ENCODE results near the gene AFF4. TPM values are rescaled to one million over a fixed set of nuclear protein-coding genes. Genes with fewer than 3 reads are reported as not detected.
"Not testable (repeated sequence)": the region's sequence is repeated elsewhere in the genome, so short reads cannot be mapped to it uniquely, and the experiment has no call there.

AFF4 gene
- 10 to 100 TPM; 33.9 to 40.0 TPM for total RNA-seq

GRCh38 chr5:132963171-132964104 is at the start of gene AFF4:
AFF4 (minus strand) TSS chr5:132963634; CDS start chr5:132937189, 26,445 bp downstream.
- DNase-seq, result peak; percentile 87
- Mint-ChIP-seq H3K27ac (peak within 1 kb of the TSS; percentile 99), H3K4me3 (peak within 1 kb of the TSS; percentile 95), H3K36me3 (ENCODE audit: low read depth) (peaks cover 18% of the 10 kb centered on the region), H3K27me3 (no peaks in the 10 kb centered on the region), H3K9me3 (no peaks in the 10 kb centered on the region), H3K4me1 (peaks cover 23% of the 10 kb centered on the region)
- CTCF ChIA-PET, result interaction anchor here (0.6 to 1.7 kb wide), 5 partner anchors 9 to 102 kb away, joined by 3 to 5 read pairs (median 4); no protein-coding TSS in a partner anchor
- POLR2A ChIA-PET, result interaction anchor here (0.6 to 0.7 kb wide), 3 partner anchors 22 to 88 kb away, joined by 4 to 10 read pairs (median 5); partner anchors contain the start of gene HSPA4

GRCh38 chr5:133008455-133008854 is 45.0 kb upstream of the AFF4 start:
- H3K9me3 Mint-ChIP-seq, H3K27me3 Mint-ChIP-seq, H3K4me3 Mint-ChIP-seq, H3K27ac Mint-ChIP-seq, CTCF ChIA-PET, POLR2A ChIA-PET, DNase-seq, H3K4me1 Mint-ChIP-seq: not testable (repeated sequence)
- peaks cover 16% of the 10 kb centered on the region for H3K36me3 Mint-ChIP-seq (ENCODE audit: low read depth)

GRCh38 chr5:133006653-133007052 is 43.2 kb upstream of the AFF4 start:
- DNase-seq, result no peak
- Mint-ChIP-seq H3K4me3 (no peak overlapping the region), H3K27ac (no peak overlapping the region), H3K36me3 (ENCODE audit: low read depth) (peaks cover 20% of the 10 kb centered on the region), H3K9me3 (no peaks in the 10 kb centered on the region), H3K4me1 (no peaks in the 10 kb centered on the region), H3K27me3 (no peaks in the 10 kb centered on the region)
- ChIA-PET CTCF (interaction anchor here (0.6 kb wide), 1 partner anchor 193 kb away, joined by 3 read pairs; the partner anchor contains the start of gene SOWAHA), POLR2A (no interaction called here)

GRCh38 chr5:132999246-132999645 is 35.8 kb upstream of the AFF4 start:
- H3K36me3 Mint-ChIP-seq (ENCODE audit: low read depth), result peaks cover 17% of the 10 kb centered on the region
- ChIA-PET CTCF (interaction anchor here (1.0 to 1.8 kb wide), 2 partner anchors 8 to 26 kb away, joined by 3 to 4 read pairs; partner anchors contain the start of gene ZCCHC10), POLR2A (no interaction called here)
- no peaks in the 10 kb centered on the region for H3K9me3 Mint-ChIP-seq
- no peaks in the 10 kb centered on the region for H3K27me3 Mint-ChIP-seq
- peak overlapping the region; percentile 12 for H3K27ac Mint-ChIP-seq
- H3K4me3 Mint-ChIP-seq, result no peak overlapping the region
- peaks cover 1% of the 10 kb centered on the region for H3K4me1 Mint-ChIP-seq
- no peak for DNase-seq

GRCh38 chr5:132998556-132998955 is 35.1 kb upstream of the AFF4 start:
- POLR2A ChIA-PET, result no interaction called here
- H3K4me1 Mint-ChIP-seq, result peaks cover 3% of the 10 kb centered on the region

GRCh38 chr5:132996307-132996706 is 32.9 kb upstream of the AFF4 start:
- no peak for DNase-seq
- POLR2A ChIA-PET, result no interaction called here
- peaks cover 9% of the 10 kb centered on the region for H3K36me3 Mint-ChIP-seq (ENCODE audit: low read depth)
- H3K9me3 Mint-ChIP-seq, result no peaks in the 10 kb centered on the region
- peaks cover 3% of the 10 kb centered on the region for H3K4me1 Mint-ChIP-seq
- H3K27me3 Mint-ChIP-seq, result no peaks in the 10 kb centered on the region
- H3K4me3 Mint-ChIP-seq, result no peak overlapping the region
- CTCF ChIA-PET, result no interaction called here
- no peak overlapping the region for H3K27ac Mint-ChIP-seq

More at GRCh38 chr5:132998556-132998955, 35.1 kb upstream of the AFF4 start:
- CTCF ChIA-PET, result interaction anchor here (1.8 kb wide), 1 partner anchor 27 kb away, joined by 4 read pairs; the partner anchor contains the start of gene ZCCHC10
- Mint-ChIP-seq H3K4me3 (no peak overlapping the region), H3K36me3 (ENCODE audit: low read depth) (peaks cover 17% of the 10 kb centered on the region), H3K27ac (no peak overlapping the region), H3K27me3 (no peaks in the 10 kb centered on the region), H3K9me3 (no peaks in the 10 kb centered on the region)
- no peak for DNase-seq

GRCh38 chr5:132987531-132988408 is 24.3 kb upstream of the AFF4 start:
- ChIA-PET POLR2A (no interaction called here), CTCF (no interaction called here)
- Mint-ChIP-seq H3K27ac (no peak overlapping the region), H3K4me1 (no peaks in the 10 kb centered on the region), H3K36me3 (ENCODE audit: low read depth) (no peaks in the 10 kb centered on the region), H3K9me3 (no peaks in the 10 kb centered on the region), H3K4me3 (no peak overlapping the region), H3K27me3 (peaks cover 3% of the 10 kb centered on the region)
- no peak for DNase-seq

- H3K27ac Mint-ChIP-seq; CTCF ChIA-PET; H3K36me3 Mint-ChIP-seq (ENCODE audit: low read depth); H3K4me1 Mint-ChIP-seq; DNase-seq; H3K9me3 Mint-ChIP-seq; H3K4me3 Mint-ChIP-seq; POLR2A ChIA-PET; H3K27me3 Mint-ChIP-seq: not testable (repeated sequence)
These were observed 19.5 kb upstream of the AFF4 start for GRCh38 chr5:132982971-132983370.

GRCh38 chr5:132981288-132981687 is 17.9 kb upstream of the AFF4 start:
- Mint-ChIP-seq H3K36me3 (ENCODE audit: low read depth) (no peaks in the 10 kb centered on the region), H3K4me3 (no peak overlapping the region), H3K4me1 (no peaks in the 10 kb centered on the region), H3K27ac (no peak overlapping the region), H3K27me3 (peaks cover 3% of the 10 kb centered on the region), H3K9me3 (peaks cover 10% of the 10 kb centered on the region)
- DNase-seq, result no peak
- ChIA-PET POLR2A (no interaction called here), CTCF (interaction anchor here (0.7 to 1.0 kb wide), 2 partner anchors 33 to 41 kb away, joined by 3 to 5 read pairs; no protein-coding TSS in a partner anchor)

- Mint-ChIP-seq H3K9me3 (peaks cover 11% of the 10 kb centered on the region), H3K36me3 (ENCODE audit: low read depth) (no peaks in the 10 kb centered on the region), H3K4me1 (no peaks in the 10 kb centered on the region), H3K27me3 (peaks cover 1% of the 10 kb centered on the region), H3K4me3 (no peak overlapping the region), H3K27ac (no peak overlapping the region)
- ChIA-PET POLR2A (no interaction called here), CTCF (no interaction called here)
- DNase-seq, result no peak
These were observed 16.5 kb upstream of the AFF4 start for GRCh38 chr5:132979976-132980375.

GRCh38 chr5:132979367-132979940 is 16.0 kb upstream of the AFF4 start:
- ChIA-PET POLR2A (no interaction called here), CTCF (no interaction called here)
- Mint-ChIP-seq H3K4me3 (no peak overlapping the region), H3K27me3 (peaks cover under 1% of the 10 kb centered on the region), H3K36me3 (ENCODE audit: low read depth) (no peaks in the 10 kb centered on the region), H3K27ac (no peak overlapping the region), H3K4me1 (no peaks in the 10 kb centered on the region), H3K9me3 (peaks cover 11% of the 10 kb centered on the region)
- no peak for DNase-seq

GRCh38 chr5:132976852-132977251 is 13.4 kb upstream of the AFF4 start:
- Mint-ChIP-seq H3K4me1 (no peaks in the 10 kb centered on the region), H3K4me3 (no peak overlapping the region), H3K36me3 (ENCODE audit: low read depth) (no peaks in the 10 kb centered on the region), H3K27ac (no peak overlapping the region), H3K27me3 (no peaks in the 10 kb centered on the region), H3K9me3 (peaks cover 11% of the 10 kb centered on the region)
- ChIA-PET CTCF (interaction anchor here (0.6 to 0.7 kb wide), 3 partner anchors 18 to 611 kb away, joined by 3 to 4 read pairs (median 3); partner anchors contain the start of gene RAD50), POLR2A (no interaction called here)
- DNase-seq, result no peak

Measured in activated CD4-positive, alpha-beta T cell treated with anti-CD3 and anti-CD28 coated beads, Interleukin-2, amount 10 ng/mL, durations not matched to agents 7 days and 5 days (primary cell).